Uterus (tissue), 4 donors: Measurements from ENCODE around the gene FIZ1. TPM values are rescaled to one million over a fixed set of nuclear protein-coding genes. Genes with fewer than 3 reads are reported as not detected.

ENCODE experiments used
- DNase-seq, 2 donors: peaks; one replicate each; pipeline ENCODE4 v3.0.0-alpha.2; 2019 to 2020
- H3K27ac ChIP-seq, 2 donors: fragments of 200-600 bp; sonication (generic); 1 replicate in 1 of 2; 2 replicates in 1 of 2; pipeline ENCODE4 v1.5.1; 2016 to 2018
- H3K27me3 ChIP-seq, 2 donors: fragments of 200-600 bp; sonication (generic); one replicate each; pipeline ENCODE4 v1.5.1; 2018 to 2019; ENCODE audit warnings: control low read depth in 1 of 2
- H3K36me3 ChIP-seq, 2 donors: fragments of 200-600 bp; sonication (generic); one replicate each; pipeline ENCODE4 v1.5.1; 2019; ENCODE audit warnings: control low read depth in 1 of 2
- H3K4me1 ChIP-seq, 2 donors: fragments of 200-600 bp; sonication (generic); one replicate each; pipeline ENCODE4 v1.5.1; 2018 to 2019; ENCODE audit warnings: control low read depth in 1 of 2
- H3K4me3 ChIP-seq, 2 donors: fragments of 200-600 bp; sonication (generic); 1 replicate in 1 of 2; 2 replicates in 1 of 2; pipeline ENCODE4 v1.5.1; 2018 to 2019; ENCODE audit warnings: mild to moderate bottlenecking in 1 of 2
- H3K9me3 ChIP-seq, 2 donors: fragments of 200-600 bp; sonication (generic); one replicate each; pipeline ENCODE4 v1.5.1; 2019; ENCODE audit warnings: control low read depth in 1 of 2
- POLR2A ChIP-seq, 2 donors: fragments of 450-650 bp; IDR thresholded peaks; one replicate each; pipeline ENCODE4 v1.6.1; 2016; ENCODE audit warnings: antibody characterized with exemption in 2 of 2, mild to moderate bottlenecking in 1 of 2, moderate library complexity in 1 of 2
- intact Hi-C: fragments of 100-400 bp; cut with DNase I; formaldehyde crosslinking; loops from one replicate; pipeline ENCODE4 v1.15.1; 2023; ENCODE audit warnings: low total_unique reads
- total RNA-seq, 4 donors: library from RNA; depleted of rRNA in 3 of 4; stranded (reverse); fragments of >200 nt in 3 of 4; gene quantifications; one replicate each; pipeline versions ENCODE4 v1.1.0 to v1.2.4, GENCODE V29; 2014 to 2023
- TF ChIP-seq, protein P1 (sequence below), 4 experiments: fragments of 200-600 bp in 2 of 4; fragments of 450-650 bp in 2 of 4; sonication (generic) in 2 of 4; IDR thresholded peaks; one replicate each; pipeline ENCODE4 v1.5.1; 2016 to 2019; ENCODE audit warnings: antibody characterized with exemption in 4 of 4, mild to moderate bottlenecking in 2 of 4, moderate library complexity in 1 of 4
- donor health status: DM: yes; HTN: yes; CAD: no.

FIZ1 gene
- total RNA-seq, 4 donors from 2014 or later = 0.26 to 19.3 (median 2.4) TPM

- H3K4me3 ChIP-seq = no peak overlapping the region
- H3K36me3 ChIP-seq = no peaks in the 10 kb centered on the region
- H3K4me1 ChIP-seq = peaks cover 0 to 5% of the 10 kb centered on the region in 2 donors
- DNase-seq = no peak
- TF ChIP-seq, protein P1, sequence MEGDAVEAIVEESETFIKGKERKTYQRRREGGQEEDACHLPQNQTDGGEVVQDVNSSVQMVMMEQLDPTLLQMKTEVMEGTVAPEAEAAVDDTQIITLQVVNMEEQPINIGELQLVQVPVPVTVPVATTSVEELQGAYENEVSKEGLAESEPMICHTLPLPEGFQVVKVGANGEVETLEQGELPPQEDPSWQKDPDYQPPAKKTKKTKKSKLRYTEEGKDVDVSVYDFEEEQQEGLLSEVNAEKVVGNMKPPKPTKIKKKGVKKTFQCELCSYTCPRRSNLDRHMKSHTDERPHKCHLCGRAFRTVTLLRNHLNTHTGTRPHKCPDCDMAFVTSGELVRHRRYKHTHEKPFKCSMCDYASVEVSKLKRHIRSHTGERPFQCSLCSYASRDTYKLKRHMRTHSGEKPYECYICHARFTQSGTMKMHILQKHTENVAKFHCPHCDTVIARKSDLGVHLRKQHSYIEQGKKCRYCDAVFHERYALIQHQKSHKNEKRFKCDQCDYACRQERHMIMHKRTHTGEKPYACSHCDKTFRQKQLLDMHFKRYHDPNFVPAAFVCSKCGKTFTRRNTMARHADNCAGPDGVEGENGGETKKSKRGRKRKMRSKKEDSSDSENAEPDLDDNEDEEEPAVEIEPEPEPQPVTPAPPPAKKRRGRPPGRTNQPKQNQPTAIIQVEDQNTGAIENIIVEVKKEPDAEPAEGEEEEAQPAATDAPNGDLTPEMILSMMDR (IDR thresholded peaks at IDR 0.05) = no peak
- no peak for TF ChIP-seq POLR2A (IDR thresholded peaks at IDR 0.05)
- H3K27ac ChIP-seq = no peak overlapping the region
- no peaks in the 10 kb centered on the region for H3K27me3 ChIP-seq
- intact Hi-C loops = no loop called here
- H3K9me3 ChIP-seq = no peaks in the 10 kb centered on the region
Measured at GRCh38 chr19:55554302-55554701, 45.0 kb downstream of the FIZ1 start.

- Histone ChIP-seq H3K9me3 (no peaks in the 10 kb centered on the region), H3K36me3 (no peaks in the 10 kb centered on the region), H3K27me3 (no peaks in the 10 kb centered on the region), H3K4me3 (no peak overlapping the region), H3K4me1 (peaks cover 0 to 5% of the 10 kb centered on the region in 2 donors), H3K27ac (no peak overlapping the region)
- no peak for DNase-seq
- TF ChIP-seq, protein P1 (IDR thresholded peaks at IDR 0.05) = no peak
- no peak for TF ChIP-seq POLR2A (IDR thresholded peaks at IDR 0.05)
- intact Hi-C loops = no loop called here
Measured at GRCh38 chr19:55553217-55554182, 45.8 kb downstream of the FIZ1 start.

DNA sequence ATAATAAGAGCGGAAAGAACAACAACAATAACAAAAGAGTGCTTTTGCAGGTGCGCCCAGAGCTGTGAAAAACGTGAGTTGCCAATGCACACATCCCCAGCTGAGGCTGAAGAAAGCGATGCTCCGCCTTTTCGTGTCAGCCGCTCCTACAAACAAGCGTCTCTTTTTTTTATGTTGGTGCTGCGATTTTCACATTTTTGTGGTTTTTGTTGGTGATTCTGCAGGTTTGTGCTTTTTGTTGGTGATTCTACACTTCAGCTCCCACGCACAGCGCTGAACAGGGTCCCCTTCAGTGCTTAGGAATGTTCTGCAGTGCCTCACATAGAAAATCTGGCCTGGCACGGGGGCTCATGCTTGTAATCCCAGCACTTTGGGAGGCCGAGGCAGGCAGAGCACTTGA, 46.7 kb downstream of the FIZ1 start:
- Histone ChIP-seq H3K4me3 (no peak overlapping the region), H3K4me1 (peaks cover 0 to 5% of the 10 kb centered on the region in 2 donors), H3K36me3 (no peaks in the 10 kb centered on the region), H3K27me3 (no peaks in the 10 kb centered on the region), H3K27ac (no peak overlapping the region), H3K9me3 (no peaks in the 10 kb centered on the region)
- TF ChIP-seq, protein P1 (IDR thresholded peaks at IDR 0.05) = no peak
- TF ChIP-seq POLR2A (IDR thresholded peaks at IDR 0.05) = no peak
- DNase-seq = no peak
- intact Hi-C loops = no loop called here

DNA sequence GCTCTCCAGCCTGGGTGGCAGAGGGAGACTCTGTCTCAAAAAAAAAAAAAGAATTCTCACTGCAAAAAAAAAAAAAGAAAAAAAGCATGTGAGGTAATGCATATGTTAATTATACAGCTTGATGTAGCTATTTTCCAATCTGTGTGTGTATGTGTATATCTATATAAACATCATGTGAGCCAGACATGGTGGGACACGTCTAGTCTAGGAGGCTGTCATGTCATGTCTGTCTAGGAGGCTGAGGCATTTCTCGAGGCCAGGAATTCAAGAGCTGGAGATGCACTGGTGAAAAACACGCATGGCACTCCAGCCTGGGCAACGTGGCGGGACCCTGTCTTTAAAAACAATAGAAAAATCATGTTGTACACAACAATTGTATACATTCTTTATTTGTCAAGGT, 47.1 kb downstream of the FIZ1 start:
- no peak for DNase-seq
- Histone ChIP-seq H3K4me1 (peaks cover 0 to 5% of the 10 kb centered on the region in 2 donors), H3K27me3 (no peaks in the 10 kb centered on the region), H3K36me3 (no peaks in the 10 kb centered on the region), H3K9me3 (no peaks in the 10 kb centered on the region), H3K4me3 (no peak overlapping the region), H3K27ac (no peak overlapping the region)
- TF ChIP-seq, protein P1 (IDR thresholded peaks at IDR 0.05) = no peak
- TF ChIP-seq POLR2A (IDR thresholded peaks at IDR 0.05) = no peak
- intact Hi-C loops = no loop called here

- DNase-seq = no peak
- no peaks in the 10 kb centered on the region for H3K9me3 ChIP-seq
- no peaks in the 10 kb centered on the region for H3K27me3 ChIP-seq
- H3K4me1 ChIP-seq = peaks cover 0 to 5% of the 10 kb centered on the region in 2 donors
- intact Hi-C loops = no loop called here
- TF ChIP-seq, protein P1 (IDR thresholded peaks at IDR 0.05) = no peak
- TF ChIP-seq POLR2A (IDR thresholded peaks at IDR 0.05) = no peak
- H3K4me3 ChIP-seq = no peak overlapping the region
- H3K36me3 ChIP-seq = no peaks in the 10 kb centered on the region
- H3K27ac ChIP-seq = peak overlapping the region in 1 of 2 donors; percentile 43
Measured at GRCh38 chr19:55550321-55550650, 49.0 kb downstream of the FIZ1 start.
